H1 (cell line): ENCODE data around the gene PPP1CA. TPM values are rescaled to one million over a fixed set of nuclear protein-coding genes. Genes with fewer than 3 reads are reported as not detected.

Experiments
- ATF3 ChIP-seq: IDR thresholded peaks from 2 replicates; pipeline ENCODE4 v1.6.1; 2011; ENCODE audit warnings: low read depth, mild to moderate bottlenecking, low read length; ENCODE audit not compliant: insufficient read depth
- NANOG ChIP-seq: IDR thresholded peaks from 2 replicates; pipeline ENCODE4 v1.6.1; 2011; ENCODE audit warnings: low read length, low read depth, mild to moderate bottlenecking, inconsistent platforms; ENCODE audit not compliant: insufficient read depth, poor library complexity, severe bottlenecking
- SIX5 ChIP-seq: IDR thresholded peaks from 2 replicates; pipeline ENCODE4 v1.6.1; 2011; ENCODE audit warnings: mild to moderate bottlenecking, low read depth, low read length
- SP2 ChIP-seq: IDR thresholded peaks from 2 replicates; pipeline ENCODE4 v1.6.1; 2012; ENCODE audit warnings: mild to moderate bottlenecking, low read length, inconsistent platforms
- polyA plus RNA-seq, 7 experiments: library from polyadenylated mRNA; depleted of rRNA in 3 of 7; stranded (reverse) in 5 of 7; unstranded in 2 of 7; fragments of >200 nt in 5 of 7; fragments of 200-250 nt in 2 of 7; gene quantifications; 1 replicate in 5 of 7; 2 replicates in 1 of 7; 4 replicates in 1 of 7; pipeline versions ENCODE4 v1.2.1 to v1.2.3, GENCODE V29; 2011 to 2013; ENCODE audit warnings: missing spikeins in 2 of 7, mixed read lengths in 2 of 7
- total RNA-seq: library from RNA; stranded (reverse); fragmentation: NEBNext Ultra II Directional; extraction: Animal tissue kit (Norgen Biotek cat#: 25700); gene quantifications from 2 replicates; pipeline ENCODE4 v1.2.1, GENCODE V29; 2021

Gene PPP1CA
- total and polyA plus RNA-seq, 2 of the 8 experiments (the other 6 are each of a cell fraction or from before 2014, with no cell fraction given) = 198 to 359 TPM

GRCh38 chr11:67349457-67349856 is 52.2 kb downstream of the PPP1CA start (continued):
- TF ChIP-seq ATF3 (no peak), SIX5 (no peak), NANOG (no peak), SP2 (no peak)
